Liver (tissue), 3 donors: ENCODE results near the gene TFDP2.

ENCODE experiments used
- FOXA1 ChIP-seq: IDR thresholded peaks from 2 replicates; pipeline ENCODE4 v1.6.1; 2016; ENCODE audit warnings: antibody characterized with exemption
- GABPA ChIP-seq, 2 donors: IDR thresholded peaks in 1 of 2; conservative IDR thresholded peaks in 1 of 2; 2 replicates each; pipeline ENCODE4 v1.6.1; 2016; ENCODE audit warnings: antibody characterized with exemption in 2 of 2, mild to moderate bottlenecking in 1 of 2, moderate library complexity in 1 of 2
- SP1 ChIP-seq: IDR thresholded peaks from 2 replicates; pipeline ENCODE4 v1.6.1; 2018; ENCODE audit warnings: antibody characterized with exemption, mild to moderate bottlenecking
- YY1 ChIP-seq: IDR thresholded peaks from 2 replicates; pipeline ENCODE4 v1.6.1; 2016; ENCODE audit warnings: antibody characterized with exemption, mild to moderate bottlenecking
- TF ChIP-seq, protein P1 (sequence below): fragments of 150-350 bp; IDR thresholded peaks from 2 replicates; pipeline ENCODE4 v1.5.1; 2017; ENCODE audit warnings: improper control_type of control experiment, low read depth, low read length; ENCODE audit not compliant: missing input control
- TF ChIP-seq, protein P2 (sequence below): IDR thresholded peaks from 2 replicates; pipeline ENCODE4 v1.6.1; 2016; ENCODE audit warnings: antibody characterized with exemption, mild to moderate bottlenecking
- TF ChIP-seq, protein P3 (sequence below): IDR thresholded peaks from 2 replicates; pipeline ENCODE4 v1.6.1; 2016; ENCODE audit warnings: antibody characterized with exemption
- TF ChIP-seq, protein P4 (sequence below): IDR thresholded peaks from 2 replicates; pipeline ENCODE4 v1.6.1; 2016; ENCODE audit warnings: antibody characterized with exemption
- donor health status: healthy.
- donor health status: healthy.

DNA sequence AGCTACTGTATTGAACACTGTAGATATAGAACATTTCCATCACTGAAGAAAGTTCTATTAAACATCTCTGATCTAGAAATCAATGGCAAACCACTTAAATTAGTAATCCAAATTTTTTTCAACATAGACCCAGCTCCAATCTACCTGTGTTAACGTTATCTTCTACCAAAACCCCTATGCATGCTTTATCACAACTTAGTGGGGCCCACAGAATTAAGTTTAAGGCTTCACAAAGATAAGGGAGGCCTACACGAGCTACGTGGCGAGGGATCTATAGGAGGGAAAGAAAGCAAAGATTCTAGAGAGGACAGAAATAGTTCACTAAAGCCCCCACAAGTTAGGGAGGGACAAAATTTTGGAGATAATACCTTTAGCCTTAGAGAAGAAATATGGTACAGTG is 116.1 kb downstream of the TFDP2 start:
- TF ChIP-seq, protein P1, sequence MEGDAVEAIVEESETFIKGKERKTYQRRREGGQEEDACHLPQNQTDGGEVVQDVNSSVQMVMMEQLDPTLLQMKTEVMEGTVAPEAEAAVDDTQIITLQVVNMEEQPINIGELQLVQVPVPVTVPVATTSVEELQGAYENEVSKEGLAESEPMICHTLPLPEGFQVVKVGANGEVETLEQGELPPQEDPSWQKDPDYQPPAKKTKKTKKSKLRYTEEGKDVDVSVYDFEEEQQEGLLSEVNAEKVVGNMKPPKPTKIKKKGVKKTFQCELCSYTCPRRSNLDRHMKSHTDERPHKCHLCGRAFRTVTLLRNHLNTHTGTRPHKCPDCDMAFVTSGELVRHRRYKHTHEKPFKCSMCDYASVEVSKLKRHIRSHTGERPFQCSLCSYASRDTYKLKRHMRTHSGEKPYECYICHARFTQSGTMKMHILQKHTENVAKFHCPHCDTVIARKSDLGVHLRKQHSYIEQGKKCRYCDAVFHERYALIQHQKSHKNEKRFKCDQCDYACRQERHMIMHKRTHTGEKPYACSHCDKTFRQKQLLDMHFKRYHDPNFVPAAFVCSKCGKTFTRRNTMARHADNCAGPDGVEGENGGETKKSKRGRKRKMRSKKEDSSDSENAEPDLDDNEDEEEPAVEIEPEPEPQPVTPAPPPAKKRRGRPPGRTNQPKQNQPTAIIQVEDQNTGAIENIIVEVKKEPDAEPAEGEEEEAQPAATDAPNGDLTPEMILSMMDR, result no peak
- TF ChIP-seq SP1, result no peak
- TF ChIP-seq, protein P2, sequence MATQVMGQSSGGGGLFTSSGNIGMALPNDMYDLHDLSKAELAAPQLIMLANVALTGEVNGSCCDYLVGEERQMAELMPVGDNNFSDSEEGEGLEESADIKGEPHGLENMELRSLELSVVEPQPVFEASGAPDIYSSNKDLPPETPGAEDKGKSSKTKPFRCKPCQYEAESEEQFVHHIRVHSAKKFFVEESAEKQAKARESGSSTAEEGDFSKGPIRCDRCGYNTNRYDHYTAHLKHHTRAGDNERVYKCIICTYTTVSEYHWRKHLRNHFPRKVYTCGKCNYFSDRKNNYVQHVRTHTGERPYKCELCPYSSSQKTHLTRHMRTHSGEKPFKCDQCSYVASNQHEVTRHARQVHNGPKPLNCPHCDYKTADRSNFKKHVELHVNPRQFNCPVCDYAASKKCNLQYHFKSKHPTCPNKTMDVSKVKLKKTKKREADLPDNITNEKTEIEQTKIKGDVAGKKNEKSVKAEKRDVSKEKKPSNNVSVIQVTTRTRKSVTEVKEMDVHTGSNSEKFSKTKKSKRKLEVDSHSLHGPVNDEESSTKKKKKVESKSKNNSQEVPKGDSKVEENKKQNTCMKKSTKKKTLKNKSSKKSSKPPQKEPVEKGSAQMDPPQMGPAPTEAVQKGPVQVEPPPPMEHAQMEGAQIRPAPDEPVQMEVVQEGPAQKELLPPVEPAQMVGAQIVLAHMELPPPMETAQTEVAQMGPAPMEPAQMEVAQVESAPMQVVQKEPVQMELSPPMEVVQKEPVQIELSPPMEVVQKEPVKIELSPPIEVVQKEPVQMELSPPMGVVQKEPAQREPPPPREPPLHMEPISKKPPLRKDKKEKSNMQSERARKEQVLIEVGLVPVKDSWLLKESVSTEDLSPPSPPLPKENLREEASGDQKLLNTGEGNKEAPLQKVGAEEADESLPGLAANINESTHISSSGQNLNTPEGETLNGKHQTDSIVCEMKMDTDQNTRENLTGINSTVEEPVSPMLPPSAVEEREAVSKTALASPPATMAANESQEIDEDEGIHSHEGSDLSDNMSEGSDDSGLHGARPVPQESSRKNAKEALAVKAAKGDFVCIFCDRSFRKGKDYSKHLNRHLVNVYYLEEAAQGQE, result no peak
- TF ChIP-seq, protein P3, sequence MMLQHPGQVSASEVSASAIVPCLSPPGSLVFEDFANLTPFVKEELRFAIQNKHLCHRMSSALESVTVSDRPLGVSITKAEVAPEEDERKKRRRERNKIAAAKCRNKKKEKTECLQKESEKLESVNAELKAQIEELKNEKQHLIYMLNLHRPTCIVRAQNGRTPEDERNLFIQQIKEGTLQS, result no peak
- TF ChIP-seq YY1, result no peak
- no peak for TF ChIP-seq FOXA1
- TF ChIP-seq, protein P4, sequence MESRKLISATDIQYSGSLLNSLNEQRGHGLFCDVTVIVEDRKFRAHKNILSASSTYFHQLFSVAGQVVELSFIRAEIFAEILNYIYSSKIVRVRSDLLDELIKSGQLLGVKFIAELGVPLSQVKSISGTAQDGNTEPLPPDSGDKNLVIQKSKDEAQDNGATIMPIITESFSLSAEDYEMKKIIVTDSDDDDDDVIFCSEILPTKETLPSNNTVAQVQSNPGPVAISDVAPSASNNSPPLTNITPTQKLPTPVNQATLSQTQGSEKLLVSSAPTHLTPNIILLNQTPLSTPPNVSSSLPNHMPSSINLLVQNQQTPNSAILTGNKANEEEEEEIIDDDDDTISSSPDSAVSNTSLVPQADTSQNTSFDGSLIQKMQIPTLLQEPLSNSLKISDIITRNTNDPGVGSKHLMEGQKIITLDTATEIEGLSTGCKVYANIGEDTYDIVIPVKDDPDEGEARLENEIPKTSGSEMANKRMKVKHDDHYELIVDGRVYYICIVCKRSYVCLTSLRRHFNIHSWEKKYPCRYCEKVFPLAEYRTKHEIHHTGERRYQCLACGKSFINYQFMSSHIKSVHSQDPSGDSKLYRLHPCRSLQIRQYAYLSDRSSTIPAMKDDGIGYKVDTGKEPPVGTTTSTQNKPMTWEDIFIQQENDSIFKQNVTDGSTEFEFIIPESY, result no peak
- no peak for TF ChIP-seq GABPA (IDR thresholded peaks at IDR 0.05 in 1 of 2, conservative IDR thresholded peaks at IDR 0.05 in 1 of 2)
